NAMALWA (cell line): ENCODE data around the gene CYP46A1.
"Not testable (repeated sequence)": the region's sequence is repeated elsewhere in the genome, so short reads cannot be mapped to it uniquely, and the experiment has no call there.

Experiments
- DNase-seq: peaks from one replicate; pipeline ENCODE4 v3.0.0-alpha.2; 2015; ENCODE audit warnings: low spot score

The CYP46A1 gene

DNA sequence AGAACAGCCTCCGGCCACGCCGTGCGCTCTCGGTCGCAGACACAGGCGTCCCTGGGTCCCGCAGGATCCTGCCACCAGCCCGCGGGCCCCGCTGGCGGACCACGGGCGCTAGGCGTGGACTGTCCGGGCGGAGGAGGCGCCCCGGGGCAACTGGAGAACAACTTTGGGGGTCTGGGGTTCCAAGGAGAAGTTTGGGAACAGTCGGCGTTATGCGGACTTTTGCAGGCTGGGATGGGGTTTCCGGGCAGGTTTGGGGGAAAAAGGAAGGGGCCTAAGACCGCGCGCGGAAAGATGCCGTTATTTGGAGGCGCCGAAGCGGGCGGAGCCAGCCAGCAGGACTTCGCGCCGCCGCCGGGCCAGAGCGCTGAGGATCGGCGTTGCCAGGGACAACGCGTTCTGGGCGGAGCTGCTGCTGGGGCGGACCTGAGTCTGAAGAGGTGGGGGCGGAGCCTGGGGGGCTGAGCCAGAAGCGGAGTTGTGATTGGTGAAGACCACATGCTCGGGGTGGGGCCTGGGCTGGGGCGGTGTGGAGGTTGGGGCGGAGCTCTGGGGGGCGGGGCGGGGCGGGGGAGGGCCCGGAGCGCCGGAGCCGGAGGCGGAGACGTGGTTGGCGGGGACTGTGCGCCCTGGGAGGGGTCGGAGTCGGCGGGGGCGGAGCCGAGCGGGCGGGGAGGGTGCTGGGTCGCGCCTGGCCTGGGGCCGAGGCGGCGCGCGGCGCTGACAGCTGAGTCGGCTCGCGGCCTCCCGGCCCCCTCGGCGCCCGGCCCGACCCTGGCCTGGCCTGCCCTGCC, at the start of gene CYP46A1:
Gene CYP46A1, plus strand, starts transcription at position 680 of the 791 bp plus-strand sequence. CDS start 120 bp downstream, outside the sequence.
- peak; percentile 98 for DNase-seq

DNA sequence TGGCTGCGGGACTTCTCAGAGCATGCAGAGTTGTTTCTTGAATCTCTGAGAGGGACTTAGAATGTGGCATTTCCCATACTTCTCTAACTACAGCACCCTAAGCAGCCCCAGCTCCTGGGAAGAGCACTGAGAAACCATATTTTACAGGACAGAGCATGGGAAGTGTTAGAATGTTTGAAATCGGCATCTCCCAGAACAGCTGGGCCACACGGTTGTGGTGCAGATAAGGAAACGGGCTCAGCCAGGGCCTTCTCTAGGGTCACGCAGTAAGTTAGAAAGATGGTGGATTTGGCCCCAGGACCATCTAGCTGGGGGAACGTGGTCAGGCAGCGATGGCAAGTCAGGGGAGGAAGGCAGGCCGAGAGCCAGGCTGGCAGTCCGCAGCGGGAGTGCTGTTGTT, 49.7 kb upstream of the CYP46A1 start:
- DNase-seq, result no peak

DNA sequence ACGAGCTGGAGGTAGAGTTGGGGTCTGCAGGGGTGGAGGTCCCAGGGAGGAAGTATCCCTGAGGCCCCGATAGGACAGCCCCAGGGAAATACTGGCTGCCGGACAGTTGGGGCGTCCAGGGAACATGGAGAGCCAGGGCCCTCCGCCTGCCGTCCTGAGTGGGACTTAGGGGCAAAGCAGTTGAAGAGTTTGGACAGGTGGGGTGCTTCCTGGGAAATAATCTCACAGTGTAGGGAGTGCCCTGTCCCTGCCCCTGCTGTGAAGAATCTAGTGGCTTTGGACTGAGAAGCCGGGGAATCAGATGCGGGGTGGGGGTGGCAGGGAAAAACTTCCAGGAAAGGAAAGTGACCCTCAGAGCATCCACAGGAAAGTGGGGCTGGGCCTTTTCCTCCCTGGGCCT, 49.0 kb upstream of the CYP46A1 start:
- no peak for DNase-seq

DNA sequence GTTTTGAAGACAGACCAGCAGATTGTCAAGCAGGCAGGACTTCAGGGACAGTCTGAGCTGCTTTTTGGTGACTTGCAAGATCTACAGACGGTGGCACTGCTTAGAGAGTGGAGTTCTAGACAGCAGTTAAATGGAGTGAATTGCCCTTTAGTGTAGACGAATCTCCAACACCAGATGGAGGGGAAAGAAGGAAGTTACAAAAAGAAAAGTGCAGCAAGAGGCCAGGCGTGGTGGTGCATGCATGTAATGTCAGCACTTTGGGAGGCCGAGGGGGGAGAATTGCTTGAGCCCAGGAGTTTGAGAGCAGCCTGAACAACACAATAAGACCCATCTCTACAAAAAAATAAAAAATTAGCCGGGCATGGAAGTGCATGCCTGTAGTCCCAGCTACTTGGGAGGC, 47.6 kb upstream of the CYP46A1 start:
- peak; percentile 49 for DNase-seq

DNA sequence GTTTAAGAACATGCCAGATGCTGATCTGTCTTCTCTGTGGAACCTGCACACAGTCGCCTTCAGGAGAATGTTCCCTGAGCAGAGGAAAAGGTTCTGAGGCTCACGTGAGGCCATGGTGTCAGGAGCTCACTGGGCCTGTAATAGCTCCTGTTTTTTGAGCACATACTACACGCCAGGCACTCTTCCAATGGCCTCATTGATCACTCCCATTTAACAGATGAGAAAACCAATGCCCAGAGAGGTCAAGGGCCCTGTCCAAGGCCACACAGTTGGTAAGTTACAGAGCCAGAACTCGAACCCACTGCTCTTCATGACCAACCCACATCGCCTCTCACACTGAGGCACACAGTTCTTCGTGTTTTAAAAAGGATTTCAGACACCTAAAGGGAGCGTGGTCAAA, 46.5 kb upstream of the CYP46A1 start:
- no peak for DNase-seq

DNA sequence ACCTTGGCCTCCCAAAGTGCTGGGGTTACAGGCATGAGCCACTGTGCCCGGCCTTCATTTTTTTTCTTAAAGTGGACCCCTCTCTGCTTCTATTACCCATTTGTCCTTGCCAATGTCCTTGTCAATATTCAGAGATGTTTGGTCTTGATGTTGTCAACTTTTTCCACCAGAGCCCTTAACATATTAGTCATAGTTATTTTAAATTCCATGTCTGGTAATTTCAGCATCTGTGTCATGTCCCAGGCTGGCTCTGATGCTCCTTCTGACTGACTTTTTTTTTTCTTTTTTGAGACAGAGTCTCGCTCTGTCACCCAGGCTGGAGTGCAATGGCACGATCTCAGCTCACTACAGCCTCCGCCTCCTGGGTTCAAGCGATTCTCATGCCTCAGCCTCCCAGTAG, 41.3 kb upstream of the CYP46A1 start:
- DNase-seq, result not testable (repeated sequence)

DNA sequence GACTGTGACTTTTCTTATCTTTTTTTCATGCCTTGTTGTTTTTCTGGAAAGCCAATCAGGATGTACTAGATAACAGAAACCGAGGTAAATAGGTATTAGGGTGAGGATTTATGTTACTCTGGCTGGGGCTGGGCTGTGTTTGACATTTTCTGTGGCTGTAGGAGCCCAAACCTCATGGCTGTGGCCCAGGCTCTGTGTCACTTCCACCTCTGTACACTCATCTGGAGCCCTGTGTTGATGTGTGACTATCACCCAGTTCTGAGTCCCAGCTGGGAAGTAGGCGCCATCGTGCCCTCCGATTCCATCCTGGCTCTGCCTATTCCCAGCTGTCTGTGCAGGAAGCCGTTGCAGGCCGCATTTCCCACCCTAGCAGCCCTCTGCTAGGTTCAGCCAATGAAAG, 40.8 kb upstream of the CYP46A1 start:
- no peak for DNase-seq

DNA sequence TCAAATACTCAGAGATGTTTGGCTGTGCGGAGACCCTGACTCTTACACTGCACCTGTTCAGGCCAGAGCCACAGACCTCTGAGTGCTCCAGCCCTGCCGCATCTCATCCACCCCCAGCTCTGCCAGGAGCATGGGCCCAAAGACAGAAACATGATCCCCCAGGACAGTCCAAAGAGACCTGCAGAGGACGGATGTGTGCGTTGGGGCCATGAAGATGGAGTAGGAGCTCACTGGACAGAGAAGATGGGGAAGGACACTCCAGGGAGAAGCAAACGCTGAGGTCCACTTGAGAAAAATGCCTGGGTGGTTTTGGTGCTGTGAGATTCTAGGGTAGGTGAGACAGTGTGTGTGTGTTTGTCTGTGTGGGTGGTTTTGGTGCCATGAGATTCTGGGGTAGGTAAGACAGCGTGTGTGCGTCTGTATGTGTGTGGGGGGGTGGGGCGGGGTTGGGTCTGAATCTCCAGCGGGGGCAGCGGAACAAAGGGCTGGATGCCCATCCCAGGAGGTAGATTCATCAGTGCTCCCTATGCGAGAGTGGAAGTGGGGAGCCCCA, 40.0 kb upstream of the CYP46A1 start:
- no peak for DNase-seq

DNA sequence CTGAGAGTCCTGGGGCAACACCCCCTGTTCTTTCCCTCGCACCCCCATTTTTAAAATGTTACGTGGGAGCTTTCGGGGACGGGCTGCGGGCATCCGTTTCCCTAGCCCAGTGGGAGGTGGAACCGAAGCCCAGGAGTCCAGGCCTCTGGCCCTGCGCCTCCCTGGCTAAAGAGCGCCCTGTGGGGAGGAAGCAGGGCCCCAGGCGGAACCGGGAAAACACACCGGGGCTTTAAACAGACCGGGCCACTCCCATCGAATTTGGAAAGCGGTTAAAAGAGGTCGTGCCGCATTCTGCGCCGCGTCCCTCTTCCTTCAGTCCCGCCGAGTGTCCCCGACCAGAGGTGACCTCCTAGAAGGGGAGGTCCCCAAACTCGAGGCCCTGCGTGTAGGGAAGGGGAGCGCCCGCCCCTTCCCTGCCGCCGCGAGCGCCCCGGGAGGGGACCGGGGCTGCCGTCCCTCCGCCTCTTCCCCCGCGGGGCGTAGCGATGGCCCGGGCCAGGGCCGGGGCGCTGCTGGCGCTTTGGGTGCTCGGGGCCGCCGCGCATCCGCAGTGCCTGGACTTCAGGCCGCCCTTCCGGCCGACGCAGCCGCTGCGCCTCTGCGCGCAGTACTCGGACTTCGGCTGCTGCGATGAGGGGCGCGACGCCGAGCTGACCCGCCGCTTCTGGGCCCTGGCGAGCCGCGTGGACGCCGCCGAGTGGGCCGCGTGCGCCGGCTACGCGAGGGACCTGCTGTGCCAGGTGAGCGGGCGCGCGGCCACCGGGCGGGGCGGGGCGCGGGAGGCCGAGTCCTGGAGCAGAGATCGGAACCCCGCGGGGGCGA, 39.2 kb upstream of the CYP46A1 start, which contains the start of gene HHIPL1:
Gene HHIPL1, plus strand, starts transcription at position 407 of the 822 bp plus-strand sequence. Its CDS starts 79 bp downstream, at position 486.
- no peak for DNase-seq

DNA sequence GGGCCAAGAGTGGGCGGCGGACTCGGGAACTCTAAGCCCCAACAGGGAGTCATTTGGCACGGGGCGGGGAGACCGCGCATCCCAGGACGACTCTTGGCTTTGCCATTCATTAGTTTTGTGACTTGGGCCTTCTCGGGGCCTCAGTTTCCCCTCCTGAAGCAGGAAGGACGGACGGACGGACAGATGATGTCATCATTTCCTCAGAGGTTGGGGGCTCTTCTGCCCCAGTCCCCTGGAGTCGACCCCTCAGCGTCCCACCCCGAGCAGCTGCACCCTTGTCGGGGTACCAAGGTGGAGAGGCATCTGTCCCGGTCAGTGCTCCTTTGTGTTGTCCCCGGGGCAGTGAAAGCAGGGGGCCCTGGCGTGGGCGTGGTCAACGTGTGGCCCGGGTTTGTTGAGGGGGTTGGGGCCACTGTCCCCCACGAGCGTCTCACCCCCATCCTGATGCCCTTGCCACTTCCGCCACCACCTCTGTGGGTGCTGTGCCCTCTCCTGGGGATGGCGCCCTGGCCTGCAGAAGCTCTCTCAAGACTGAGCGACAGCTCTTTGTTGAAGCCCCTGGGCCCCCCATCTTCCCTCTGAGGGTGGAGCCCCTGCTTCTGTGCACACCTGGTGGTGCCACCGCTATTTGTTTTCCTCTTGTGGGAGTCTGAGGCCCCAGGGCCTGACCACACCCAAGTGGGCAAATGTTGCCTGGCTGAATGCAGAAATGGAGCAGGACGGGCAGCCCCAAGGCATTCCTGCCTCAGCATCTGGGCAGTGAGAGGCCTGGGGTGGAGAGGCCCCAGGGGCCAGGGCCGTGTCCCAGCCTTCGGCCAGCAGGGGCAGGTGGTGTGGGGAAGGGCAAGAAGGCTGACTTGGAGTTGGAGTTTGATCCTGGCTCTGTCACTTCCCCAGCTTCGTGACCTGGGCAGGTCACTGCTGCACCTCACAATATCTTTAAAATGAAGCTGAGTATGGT, 38.3 kb upstream of the CYP46A1 start:
- DNase-seq, result no peak

DNA sequence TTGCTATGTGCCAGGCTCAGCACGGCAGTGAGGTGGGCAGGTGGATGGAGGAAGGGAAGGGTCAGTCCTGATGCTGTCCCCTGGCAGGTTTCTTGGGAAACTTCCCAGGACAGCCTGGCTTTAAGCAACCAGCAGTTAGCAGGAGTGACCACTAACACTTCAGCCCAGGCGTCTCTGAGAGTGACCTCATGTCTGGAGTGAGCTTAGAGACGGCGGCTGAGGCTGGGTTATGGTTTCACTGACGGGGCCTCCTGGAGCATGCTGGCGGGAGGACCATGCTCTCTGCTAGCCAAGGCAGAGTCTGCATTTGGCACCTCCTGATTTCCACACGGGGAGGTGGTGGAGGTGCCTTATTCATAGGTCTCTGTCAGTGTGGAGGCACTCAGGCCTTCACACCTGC, 36.7 kb upstream of the CYP46A1 start:
- DNase-seq, result no peak

DNA sequence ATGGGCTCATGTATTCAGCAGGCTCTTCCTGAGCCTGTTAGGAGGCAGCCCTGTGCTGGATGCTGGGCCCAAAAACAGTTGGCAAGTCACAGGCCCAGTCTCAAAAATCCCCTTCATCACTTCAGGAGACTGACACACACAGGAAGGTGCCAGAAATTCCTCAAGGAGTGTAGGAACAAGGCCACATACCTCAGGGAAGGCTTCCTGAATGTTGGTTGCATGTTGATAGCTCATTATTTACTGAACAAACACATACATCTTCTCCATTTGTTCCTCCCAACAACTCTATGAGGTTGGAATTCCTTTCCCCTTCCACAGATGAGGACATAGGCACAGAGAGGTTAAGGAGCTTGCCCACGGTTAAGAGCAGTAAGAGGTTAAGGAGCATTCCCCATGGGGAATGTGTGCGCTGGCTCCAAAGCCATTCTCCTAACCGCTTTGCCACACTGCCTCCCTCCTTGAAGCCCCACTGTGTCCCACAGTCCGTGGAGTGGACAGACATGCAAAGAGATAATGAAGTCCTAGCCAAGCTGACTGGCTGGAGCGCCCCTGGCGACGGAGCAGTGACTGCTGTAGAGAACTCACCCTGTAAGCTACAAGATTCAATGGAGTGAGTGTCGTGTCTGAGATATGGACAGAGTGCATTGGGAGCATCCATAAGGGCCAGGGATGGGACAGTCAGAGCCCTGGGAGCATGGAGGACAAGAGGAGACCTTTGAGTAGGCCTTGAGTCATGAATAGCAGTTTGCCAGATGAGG, 35.9 kb upstream of the CYP46A1 start:
- DNase-seq, result no peak

DNA sequence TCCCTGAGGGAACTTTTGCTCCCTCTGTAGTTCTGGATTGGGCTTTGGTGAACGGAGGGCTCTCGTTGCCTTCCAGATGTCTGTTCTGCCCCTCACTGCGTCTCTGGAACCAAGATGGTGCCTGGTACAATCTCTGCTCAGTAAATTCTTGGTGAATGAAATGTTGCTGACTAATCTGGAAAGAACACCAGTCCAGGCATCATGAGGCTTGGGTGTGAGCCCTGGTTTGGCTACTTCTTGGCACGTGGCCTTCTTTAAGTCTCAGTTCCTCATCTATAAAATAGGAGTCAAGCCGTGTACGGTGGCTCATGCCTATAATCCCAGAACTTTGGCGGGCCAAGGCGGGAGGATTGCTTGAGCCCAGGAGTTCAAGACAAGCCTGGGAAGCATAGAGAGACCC, 34.9 kb upstream of the CYP46A1 start:
- no peak for DNase-seq

DNA sequence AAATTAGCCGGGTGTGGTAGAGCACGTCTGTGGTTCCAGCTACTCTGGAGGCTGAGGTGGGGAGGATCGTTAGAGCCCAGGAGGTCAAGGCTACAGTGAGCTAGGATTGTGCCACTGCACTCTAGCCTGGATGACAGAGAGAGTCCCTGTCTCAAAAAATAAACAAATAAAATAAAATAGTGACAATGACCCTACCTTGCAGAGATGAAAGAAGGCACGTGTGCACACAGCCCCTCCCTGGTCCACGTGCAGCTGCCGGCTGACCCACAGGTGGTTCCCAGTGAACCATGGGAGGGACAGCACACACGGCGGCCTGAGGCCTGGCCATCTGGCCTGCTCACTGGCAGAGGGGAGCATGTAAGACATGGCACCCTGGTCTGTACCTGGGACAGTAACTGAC, 34.5 kb upstream of the CYP46A1 start:
- no peak for DNase-seq

DNA sequence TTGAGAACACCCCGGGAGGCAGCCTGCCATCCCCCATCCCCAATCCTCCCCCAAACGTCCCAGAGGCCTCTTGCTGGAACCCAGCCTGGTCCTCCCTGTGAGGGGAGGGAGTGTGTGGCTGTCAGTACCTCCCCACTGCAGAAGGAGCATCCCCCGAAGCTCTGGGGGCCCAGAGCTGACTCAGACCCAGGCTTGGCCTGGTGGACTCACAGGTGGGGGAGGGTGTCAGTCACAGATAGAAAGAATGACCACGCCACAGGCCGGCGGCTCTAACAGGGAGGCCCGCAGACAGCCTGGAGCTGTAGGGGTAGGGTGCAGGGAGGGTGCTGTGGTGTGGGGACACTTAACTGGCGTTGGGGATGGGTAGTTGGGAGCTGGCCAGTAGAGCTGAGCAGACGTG, 33.9 kb upstream of the CYP46A1 start:
- no peak for DNase-seq

DNA sequence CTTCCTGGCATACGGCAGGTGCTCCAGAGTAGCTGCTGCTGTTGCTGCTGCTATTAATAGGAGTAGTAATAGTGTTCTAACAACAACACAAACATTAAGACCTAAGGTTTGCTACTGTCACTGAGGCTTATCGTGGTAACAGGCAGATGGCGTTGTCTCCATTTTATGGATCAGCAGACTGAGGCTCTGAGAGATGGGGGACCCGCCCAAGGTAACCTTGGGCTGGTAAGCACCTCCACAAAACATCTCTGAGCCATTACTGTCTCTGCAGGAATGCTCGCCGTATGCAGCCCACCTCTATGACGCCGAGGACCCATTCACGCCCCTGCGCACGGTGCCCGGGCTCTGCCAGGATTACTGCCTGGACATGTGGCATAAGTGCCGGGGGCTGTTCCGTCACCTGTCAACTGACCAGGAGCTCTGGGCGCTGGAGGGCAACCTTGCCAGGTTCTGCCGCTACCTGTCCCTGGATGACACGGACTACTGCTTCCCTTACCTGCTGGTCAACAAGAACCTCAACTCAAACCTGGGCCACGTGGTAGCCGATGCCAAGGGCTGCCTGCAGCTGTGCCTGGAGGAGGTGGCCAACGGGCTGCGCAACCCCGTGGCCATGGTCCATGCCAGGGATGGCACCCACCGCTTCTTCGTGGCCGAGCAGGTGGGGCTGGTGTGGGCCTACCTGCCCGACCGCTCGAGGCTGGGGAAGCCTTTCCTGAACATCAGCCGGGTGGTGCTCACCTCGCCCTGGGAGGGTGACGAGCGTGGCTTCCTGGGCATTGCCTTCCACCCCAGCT, 31.9 kb upstream of the CYP46A1 start:
- DNase-seq, result no peak

DNA sequence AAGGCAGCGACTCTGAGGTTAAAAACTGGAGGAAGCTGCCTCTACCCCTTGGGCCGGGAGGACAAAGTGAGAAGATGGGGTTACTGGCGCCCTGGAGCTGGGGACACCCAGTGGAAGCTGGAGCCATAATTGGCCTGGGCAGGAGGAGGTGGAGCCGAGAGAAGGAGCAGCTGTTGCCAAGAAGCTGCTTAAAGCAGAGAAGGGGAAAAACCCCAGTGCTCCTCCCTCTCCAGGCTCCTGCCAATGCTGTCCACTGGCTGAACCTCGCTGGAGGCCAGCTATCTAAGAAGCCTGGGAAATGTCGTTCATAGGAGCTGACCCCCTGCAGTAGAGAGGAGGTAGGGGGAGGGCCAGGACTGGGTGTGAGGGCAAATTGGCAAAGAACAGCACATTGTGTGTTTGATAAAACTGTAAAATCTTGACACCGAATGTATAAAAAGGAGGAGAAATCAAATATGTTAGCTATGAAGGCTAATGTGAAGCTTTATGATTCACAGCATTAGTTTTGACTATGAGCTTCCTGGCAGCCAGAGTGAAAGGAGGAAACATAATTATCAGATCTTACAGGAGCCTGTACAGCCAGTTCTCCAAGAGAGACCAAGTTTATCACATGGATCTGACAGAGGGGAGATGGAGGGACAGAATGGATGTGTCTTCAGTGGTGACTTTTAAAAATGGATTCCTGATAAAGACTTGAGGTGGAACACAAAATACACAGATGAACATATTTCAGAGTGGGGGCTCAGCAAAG, 29.7 kb upstream of the CYP46A1 start:
- no peak for DNase-seq

DNA sequence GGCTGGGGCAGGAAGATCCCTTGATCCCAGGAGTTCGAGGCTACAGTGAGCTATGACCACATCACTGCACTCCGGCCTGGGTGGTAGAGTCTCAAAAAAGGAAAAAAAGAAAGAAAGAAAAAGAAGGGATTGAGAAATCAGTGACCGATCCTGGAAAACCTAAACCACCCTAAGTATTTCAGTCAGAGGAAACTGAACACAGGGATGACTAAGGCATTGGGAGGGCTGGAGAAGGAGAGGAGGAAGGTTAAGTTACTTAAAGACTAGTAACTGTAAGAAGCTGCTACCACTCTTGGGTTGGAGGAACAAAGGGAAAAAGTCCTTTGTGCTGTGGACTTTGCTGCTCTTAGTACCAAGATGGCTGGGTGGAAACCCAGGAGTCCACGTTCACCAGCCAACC, 28.6 kb upstream of the CYP46A1 start:
- no peak for DNase-seq

DNA sequence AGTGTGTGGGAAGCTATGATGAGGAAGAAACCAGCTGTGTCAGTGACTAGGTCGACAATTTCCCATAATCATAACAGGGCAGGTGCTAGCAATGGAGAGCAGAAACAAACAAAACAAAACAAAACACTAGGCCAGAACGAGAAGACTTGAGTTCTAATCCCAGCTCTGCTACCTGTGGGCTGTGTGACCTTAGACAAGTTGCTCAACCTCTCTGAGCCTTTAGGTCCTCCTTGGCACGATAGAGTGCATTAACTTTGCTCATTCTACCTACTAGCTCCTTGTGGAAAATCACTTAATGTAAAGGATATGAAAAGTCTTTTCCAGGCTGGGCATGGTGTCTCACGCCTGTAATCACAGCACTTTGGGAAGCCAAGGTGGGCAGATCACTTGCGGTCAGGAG, 27.9 kb upstream of the CYP46A1 start:
- no peak for DNase-seq
